SIG-M5 (cell line): ENCODE data around the gene BLCAP.
"Not testable (repeated sequence)": the region's sequence is repeated elsewhere in the genome, so short reads cannot be mapped to it uniquely, and the experiment has no call there.

Experiments used
- DNase-seq: peaks from one replicate; lab custom pipeline; 2025; lab: John Stamatoyannopoulos, UW

Gene BLCAP

GRCh38 chr20:37513779-37514359 lies 13.8 kb downstream of the BLCAP start:
- DNase-seq, result no peak

GRCh38 chr20:37511610-37512275 lies 15.9 kb downstream of the BLCAP start:
- DNase-seq, result no peak

GRCh38 chr20:37510226-37510625 lies 17.4 kb downstream of the BLCAP start:
- DNase-seq, result no peak

- DNase-seq, result no peak
Measured at GRCh38 chr20:37506152-37506725, 21.4 kb downstream of the BLCAP start.

- DNase-seq, result no peak
Measured at GRCh38 chr20:37505263-37506151, 22.2 kb downstream of the BLCAP start.

GRCh38 chr20:37504404-37505096 lies 23.1 kb downstream of the BLCAP start:
- no peak for DNase-seq

GRCh38 chr20:37503256-37503927 lies 24.3 kb downstream of the BLCAP start:
- DNase-seq, result no peak

- no peak for DNase-seq
Measured at GRCh38 chr20:37502654-37503053, 25.0 kb downstream of the BLCAP start.

GRCh38 chr20:37501940-37502339 lies 25.7 kb downstream of the BLCAP start:
- DNase-seq, result no peak

- DNase-seq, result no peak
Measured at GRCh38 chr20:37500311-37500710, 27.4 kb downstream of the BLCAP start.

- no peak for DNase-seq
Measured at GRCh38 chr20:37498066-37498665, 29.5 kb downstream of the BLCAP start.

- DNase-seq, result no peak
Measured at GRCh38 chr20:37494796-37495195, 32.9 kb downstream of the BLCAP start.

GRCh38 chr20:37494301-37494700 lies 33.4 kb downstream of the BLCAP start:
- DNase-seq, result no peak

GRCh38 chr20:37492945-37493344 lies 34.7 kb downstream of the BLCAP start:
- DNase-seq, result no peak

- no peak for DNase-seq
Measured at GRCh38 chr20:37492096-37492625, 35.5 kb downstream of the BLCAP start.

GRCh38 chr20:37490663-37491350 lies 36.9 kb downstream of the BLCAP start:
- DNase-seq, result no peak

- not testable (repeated sequence) for DNase-seq
Measured at GRCh38 chr20:37486209-37486608, 41.5 kb downstream of the BLCAP start.

- no peak for DNase-seq
Measured at GRCh38 chr20:37484331-37484730, 43.3 kb downstream of the BLCAP start.

GRCh38 chr20:37481610-37482009 lies 46.1 kb downstream of the BLCAP start:
- DNase-seq, result no peak

- DNase-seq, result no peak
Measured at GRCh38 chr20:37480919-37481318, 46.8 kb downstream of the BLCAP start.
